ENCODE measurements around the gene LPIN1.

The LPIN1 gene

DNA sequence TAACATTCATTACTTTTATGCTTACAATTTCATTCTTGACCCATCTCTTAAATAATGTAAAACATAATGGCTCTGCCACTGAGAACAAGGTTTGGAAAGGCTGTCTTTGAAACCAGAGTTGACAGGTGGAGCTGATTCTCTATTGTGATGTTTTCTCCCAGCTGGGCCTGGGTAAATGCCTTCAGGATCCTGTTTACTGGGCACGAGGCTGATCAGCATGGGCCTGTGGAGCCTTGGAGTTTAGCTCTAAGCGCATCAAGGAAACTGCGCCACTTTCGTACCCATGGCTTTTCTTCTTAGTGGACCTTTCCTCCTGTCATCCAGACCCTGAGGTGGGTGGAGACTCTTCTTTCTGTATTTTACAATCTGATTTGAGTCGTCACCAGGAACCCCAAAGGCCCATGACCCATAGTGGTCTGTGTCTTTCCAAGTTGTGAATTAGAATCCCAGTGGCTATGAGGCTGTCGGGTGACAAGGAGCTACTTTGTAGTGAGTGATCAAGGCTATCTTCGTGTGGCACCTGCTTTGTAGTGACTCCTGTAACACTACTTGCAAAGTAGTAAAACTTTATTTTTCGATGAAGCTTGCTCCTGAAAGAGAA lies 123.1 kb downstream of the LPIN1 start:
- no peak for DNase-seq

DNA sequence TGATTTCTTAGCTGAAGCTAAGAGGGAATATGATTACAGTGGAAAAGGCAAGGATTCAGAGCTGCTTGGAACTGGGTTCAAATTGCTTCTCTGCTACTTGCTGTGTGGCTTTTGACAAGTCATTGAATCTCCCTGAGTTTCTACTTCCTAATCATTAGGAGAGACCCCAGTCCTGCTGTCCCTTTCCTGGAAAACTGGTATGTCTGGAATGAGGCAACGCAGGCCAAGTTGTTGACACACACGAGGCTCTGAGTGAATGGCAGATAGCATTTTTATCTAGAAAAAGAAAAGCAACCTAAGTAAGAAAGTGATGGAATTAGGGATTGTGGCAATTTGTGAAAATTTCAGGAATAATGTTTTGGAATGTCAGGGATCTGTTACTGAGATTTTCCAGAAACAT lies 123.6 kb downstream of the LPIN1 start:
- DNase-seq, result no peak

DNA sequence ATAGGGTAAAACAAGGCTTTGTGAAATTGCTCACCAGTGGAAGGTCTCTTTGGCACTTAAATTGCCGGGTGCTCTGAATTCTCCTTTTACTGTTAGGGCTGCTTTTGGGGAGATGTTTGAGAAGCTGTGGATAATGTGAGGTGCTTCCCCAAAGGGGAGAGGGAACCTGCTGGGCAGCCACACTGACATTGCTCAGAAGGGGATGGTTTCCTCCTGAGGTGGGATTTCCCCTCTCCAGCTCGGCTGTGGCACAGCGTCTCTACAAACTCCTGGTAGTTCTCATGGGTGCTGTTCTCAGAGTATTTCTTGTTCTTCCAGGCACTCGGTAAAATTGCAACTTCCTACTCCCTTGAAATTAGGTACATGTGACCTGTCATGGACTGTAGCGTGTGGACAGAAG lies 124.2 kb downstream of the LPIN1 start:
- no peak for DNase-seq

DNA sequence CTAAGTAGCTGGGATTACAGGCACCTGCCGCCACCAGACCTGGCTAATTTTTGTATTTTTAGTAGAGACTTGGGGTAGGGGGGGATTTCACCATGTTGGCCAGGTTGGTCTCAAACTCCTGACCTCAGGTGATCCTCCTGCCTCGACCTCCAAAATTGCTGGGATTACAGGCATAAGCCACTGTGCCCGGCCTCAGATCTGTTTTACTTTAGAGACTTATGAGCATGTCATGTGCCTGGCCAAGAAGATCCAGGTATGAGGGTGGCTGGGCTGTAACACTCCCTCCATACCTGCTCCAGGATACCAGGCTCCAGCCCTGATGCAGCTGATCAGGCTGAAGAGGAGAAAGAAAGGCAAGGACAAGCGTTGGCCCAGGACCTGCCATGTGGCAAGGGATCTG lies 125.0 kb downstream of the LPIN1 start:
- no peak for DNase-seq

DNA sequence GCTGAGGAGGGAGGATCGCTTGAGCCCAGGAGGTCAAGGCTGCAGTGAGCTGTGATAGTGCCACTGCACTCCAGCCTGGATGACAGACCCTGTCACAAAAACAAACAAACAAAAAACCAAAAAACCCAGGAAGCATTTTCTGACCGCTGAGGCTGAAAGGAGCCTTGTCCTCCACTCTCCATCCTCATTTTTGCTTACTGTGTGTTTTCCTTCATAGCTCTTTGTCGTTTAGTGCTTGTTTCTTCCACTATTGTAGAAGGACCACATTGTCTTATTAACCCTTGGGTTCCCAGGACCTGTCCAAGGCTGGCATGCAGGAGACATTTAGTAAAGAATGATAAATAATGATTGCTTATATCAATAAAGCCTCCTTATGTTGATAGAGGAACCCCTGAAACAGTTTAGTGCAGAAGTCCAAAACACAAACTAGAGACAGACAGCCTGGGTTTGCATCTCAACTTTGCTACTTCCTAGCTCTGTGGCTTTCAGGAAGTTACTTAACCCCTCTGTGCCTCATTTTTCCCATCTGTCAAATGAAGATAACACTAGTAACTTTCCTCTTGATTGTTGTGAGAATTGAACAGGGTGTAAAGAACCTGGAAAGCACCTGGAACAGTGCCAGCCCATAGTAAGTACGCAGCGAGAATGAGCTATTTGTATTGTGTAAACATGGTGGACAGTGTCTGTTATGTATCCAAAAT lies 126.0 kb downstream of the LPIN1 start:
- DNase-seq, result no peak

DNA sequence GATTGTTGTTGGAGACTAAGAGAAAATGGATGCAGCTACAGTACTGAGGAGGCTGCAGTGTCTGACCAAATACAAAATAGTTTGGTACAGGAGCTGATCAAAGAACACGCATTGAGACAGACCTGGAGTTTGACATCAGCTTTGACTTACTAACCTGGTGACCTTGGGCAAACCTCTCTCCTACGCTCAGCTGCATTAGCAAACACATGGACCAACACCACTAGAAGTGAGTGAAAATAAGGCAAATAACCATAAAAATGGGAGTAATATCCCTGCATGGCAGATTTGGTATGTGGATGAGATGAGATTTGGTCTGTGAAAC lies 126.5 kb downstream of the LPIN1 start:
- DNase-seq, result no peak

DNA sequence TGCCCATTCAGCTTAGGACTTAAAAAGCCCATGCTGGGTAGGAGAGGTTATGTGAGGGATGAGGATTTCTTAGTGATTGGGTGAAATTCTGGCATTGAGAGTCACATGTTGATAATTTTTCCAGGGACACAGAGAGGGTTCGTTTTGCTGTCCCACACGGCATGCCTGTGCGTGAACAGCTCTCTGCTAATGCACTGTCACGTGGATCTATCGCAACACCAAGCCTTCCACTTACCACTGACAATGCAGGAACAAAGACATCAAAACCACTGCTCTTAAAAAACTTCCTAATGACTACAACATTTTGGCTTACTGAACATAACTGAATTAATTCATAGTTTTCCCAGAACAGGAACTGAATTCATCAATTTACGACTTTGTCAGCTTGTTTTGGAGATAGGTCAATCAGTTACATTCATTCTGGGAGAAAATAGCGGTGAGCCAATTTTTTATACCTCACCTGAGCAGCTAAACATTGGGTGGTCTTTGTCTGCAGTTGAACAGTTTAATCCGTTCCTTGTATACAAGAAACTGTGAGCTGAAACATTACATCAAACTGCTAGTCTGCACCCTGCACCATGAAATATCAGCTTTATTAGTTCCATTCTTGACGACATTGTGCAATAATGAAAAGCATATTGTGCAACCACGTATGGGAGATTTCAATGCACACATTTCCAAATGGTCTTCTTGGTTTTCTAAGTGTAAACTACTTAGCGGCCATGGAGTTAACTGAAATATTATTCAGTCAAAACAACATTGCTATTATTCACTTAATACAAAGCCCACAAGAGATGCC lies 127.1 kb downstream of the LPIN1 start:
- no peak for DNase-seq

DNA sequence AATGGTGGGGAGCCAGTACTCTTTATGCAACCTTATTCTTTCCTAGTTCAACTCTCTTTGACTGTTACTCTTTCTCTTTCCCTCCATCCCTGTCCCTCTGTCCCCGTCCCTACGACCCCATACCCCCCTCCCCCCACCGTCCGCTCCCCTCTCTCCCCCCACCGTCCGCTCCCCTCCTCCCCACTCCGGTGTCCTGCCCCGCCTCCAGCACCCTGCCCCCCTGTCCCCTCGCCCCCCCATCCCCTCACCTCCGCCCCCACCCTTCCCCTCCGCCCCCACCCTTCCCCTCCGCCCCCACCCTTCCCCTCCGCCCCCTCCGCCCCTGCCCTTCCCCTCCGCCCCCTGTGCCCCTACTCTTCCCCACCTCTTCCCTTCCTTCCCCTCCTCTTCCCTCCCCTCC lies 128.4 kb downstream of the LPIN1 start:
- no peak for DNase-seq

DNA sequence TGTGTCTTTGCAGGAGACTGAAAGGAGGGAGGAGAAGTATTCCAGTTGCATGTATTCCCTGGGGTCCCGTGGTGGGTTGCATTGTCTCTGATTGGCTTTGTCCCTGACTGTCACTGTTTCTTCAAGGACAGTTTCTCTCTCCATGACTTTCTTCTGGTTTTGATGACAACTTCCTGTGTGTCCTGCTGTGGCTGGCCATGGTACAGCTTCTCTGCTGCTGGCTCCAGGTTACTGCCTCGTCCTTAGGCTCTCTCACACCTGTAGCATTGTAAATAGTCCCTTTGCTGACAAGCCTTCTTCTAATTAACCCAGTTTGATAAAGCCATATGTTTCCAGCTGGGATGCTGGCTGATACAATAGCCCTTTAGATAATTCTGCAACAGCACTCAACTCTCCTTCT lies 129.0 kb downstream of the LPIN1 start:
- no peak for DNase-seq

DNA sequence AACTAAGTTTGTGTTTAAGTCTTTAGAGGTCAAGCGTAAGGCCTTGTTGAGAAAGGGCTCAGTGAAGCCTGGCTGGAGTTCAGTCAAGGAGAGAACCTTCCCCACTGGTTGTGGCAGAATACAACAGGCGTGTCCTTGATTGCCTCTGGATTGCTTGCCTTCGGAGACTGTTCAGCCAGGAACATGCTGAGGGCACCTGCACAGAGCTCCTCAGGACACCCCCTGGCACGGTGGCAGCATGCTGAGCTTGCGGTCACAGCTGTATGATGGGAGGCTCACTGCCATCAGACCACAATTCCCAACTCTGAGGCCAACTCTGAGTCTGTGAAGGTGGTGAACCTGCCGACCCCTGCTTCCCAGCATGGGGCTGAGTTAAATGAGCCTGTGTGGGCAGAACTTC lies 130.0 kb downstream of the LPIN1 start:
- DNase-seq, result no peak

DNA sequence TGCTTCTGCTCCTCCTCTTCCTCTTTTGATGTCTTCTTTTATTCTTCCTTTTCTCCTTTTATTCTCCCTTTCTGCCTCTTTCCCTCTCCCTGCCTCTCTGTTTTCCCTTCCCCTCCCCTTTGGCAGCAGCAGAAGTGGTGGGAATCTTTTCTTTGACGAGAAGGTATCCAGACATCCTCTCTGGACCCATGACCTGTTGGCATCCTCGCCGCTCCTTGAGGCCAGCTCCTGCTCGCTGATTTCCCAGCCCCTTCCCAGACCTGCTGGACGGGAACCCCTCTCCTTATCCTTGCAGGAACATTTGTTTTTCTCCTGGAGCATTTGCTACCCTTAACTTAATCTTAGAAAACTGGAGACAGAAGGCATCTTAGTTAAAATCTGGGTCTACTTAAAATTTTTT lies 130.5 kb downstream of the LPIN1 start:
- no peak for DNase-seq

All from CD4-positive, alpha-beta T cell treated with Interferon gamma for 1 hour (primary cell).